CD4-positive, alpha-beta T cell (primary cell): Measurements from ENCODE around the gene IL22RA2. TPM values are rescaled to one million over a fixed set of nuclear protein-coding genes. Genes with fewer than 3 reads are reported as not detected.

Experiments used
- ATAC-seq: fragments of 200-7000 bp; cut with Tn5 transposase; one replicate; pipeline ENCODE4 v1.10.0; 2022; ENCODE audit warnings: mild to moderate bottlenecking; ENCODE audit not compliant: poor library complexity
- CTCF ChIA-PET: fragments of 350-600 bp; sonication (Branson Sonifier 250); formaldehyde crosslinking; loops from one replicate; lab custom pipeline; 2021; ENCODE audit warnings: antibody characterized with exemption, inconsistent platforms; lab: Charles Lee
- POLR2A ChIA-PET: fragments of 350-600 bp; sonication (Branson Sonifier 250); formaldehyde crosslinking; loops from one replicate; lab custom pipeline; 2021; ENCODE audit warnings: antibody characterized with exemption, inconsistent platforms; lab: Charles Lee
- DNase-seq, 14 experiments: peaks; one replicate each; pipeline ENCODE4 v3.0.0-alpha.2; 2013 to 2020; ENCODE audit warnings: mixed read lengths in 2 of 14
- H3K27ac ChIP-seq, 2 donors: one replicate each; pipeline versions ENCODE4 v1.5.1 to v1.7.0; 2013; ENCODE audit warnings: low read length in 2 of 2, low read depth in 1 of 2, mild to moderate bottlenecking in 1 of 2
- H3K27me3 ChIP-seq, 2 experiments: 1 replicate in 1 of 2; 2 replicates in 1 of 2; pipeline versions ENCODE4 v1.6.1 to v1.7.0; 2013; ENCODE audit warnings: low read length in 2 of 2, control low read depth in 1 of 2, mild to moderate bottlenecking in 1 of 2, moderate library complexity in 1 of 2; ENCODE audit not compliant: insufficient read depth in 2 of 2, control insufficient read depth in 1 of 2
- H3K36me3 ChIP-seq: one replicate; pipeline ENCODE4 v1.6.1; 2013; ENCODE audit warnings: low read length, control low read depth; ENCODE audit not compliant: insufficient read depth
- H3K4me1 ChIP-seq: one replicate; pipeline ENCODE4 v1.6.1; 2013; ENCODE audit warnings: low read length, control low read depth; ENCODE audit not compliant: insufficient read depth
- H3K4me3 ChIP-seq: one replicate; pipeline ENCODE4 v1.5.1; 2013; ENCODE audit warnings: mild to moderate bottlenecking, low read length, moderate library complexity
- H3K9me3 ChIP-seq, 2 experiments: 1 replicate in 1 of 2; 2 replicates in 1 of 2; pipeline versions ENCODE4 v1.6.1 to v1.7.0; 2013; ENCODE audit warnings: low read length in 2 of 2, mild to moderate bottlenecking in 2 of 2, control low read depth in 1 of 2, moderate library complexity in 1 of 2; ENCODE audit not compliant: control insufficient read depth in 1 of 2, insufficient read depth in 1 of 2
- H3K27ac Mint-ChIP-seq: one replicate; pipeline ENCODE4 v1.8.0; 2020; ENCODE audit warnings: mixed read lengths
- H3K27me3 Mint-ChIP-seq: one replicate; pipeline ENCODE4 v1.8.0; 2021; ENCODE audit warnings: mixed read lengths
- H3K36me3 Mint-ChIP-seq: one replicate; pipeline ENCODE4 v1.8.0; 2021; ENCODE audit warnings: low read depth, mixed read lengths
- H3K4me1 Mint-ChIP-seq: one replicate; pipeline ENCODE4 v1.8.0; 2021; ENCODE audit warnings: low read depth, mixed read lengths
- H3K4me3 Mint-ChIP-seq: one replicate; pipeline ENCODE4 v1.8.0; 2020; ENCODE audit warnings: mild to moderate bottlenecking, mixed read lengths
- H3K9me3 Mint-ChIP-seq: one replicate; pipeline ENCODE4 v1.8.0; 2020; ENCODE audit warnings: mixed read lengths
- CTCF ChIP-seq: fragments of 200-600 bp; IDR thresholded peaks from one replicate; pipeline ENCODE4 v1.8.0; 2022; ENCODE audit warnings: antibody characterized with exemption, mild to moderate bottlenecking
- intact Hi-C, 2 experiments: fragments of 100-400 bp; cut with DNase I in 1 of 2; cut with micrococcal nuclease in 1 of 2; formaldehyde crosslinking; loops; one replicate each; pipeline versions ENCODE4 v1.15.1 to v1.9.0; 2023 to 2025; cut with DNase I, micrococcal nuclease
- total RNA-seq, 174 experiments: library from RNA in 2 of 174; stranded (reverse) in 2 of 174; gene quantifications; one replicate each; pipeline ENCODE4 v1.2.3 and lab custom pipeline; 2021 to 2026

Gene IL22RA2
- total RNA-seq, 2 experiments from 2014 or later, result not detected

GRCh38 chr6:137177611-137178010, 4.2 kb upstream of the IL22RA2 start:
- H3K4me3 Mint-ChIP-seq, result no peak overlapping the region
- no peaks in the 10 kb centered on the region for H3K36me3 Mint-ChIP-seq
- Histone ChIP-seq H3K4me1 (no peaks in the 10 kb centered on the region), H3K4me3 (no peak overlapping the region), H3K9me3 (peaks cover 0 to 22% of the 10 kb centered on the region in 2 experiments), H3K36me3 (no peaks in the 10 kb centered on the region), H3K27me3 (no peaks in the 10 kb centered on the region), H3K27ac (no peak overlapping the region)
- H3K27ac Mint-ChIP-seq, result no peak overlapping the region
- DNase-seq (no peak), ATAC-seq (no peak)
- ChIA-PET POLR2A (no interaction called here), CTCF (no interaction called here)
- H3K9me3 Mint-ChIP-seq, result peaks cover 8% of the 10 kb centered on the region
- intact Hi-C loops, result no loop called here
- H3K27me3 Mint-ChIP-seq, result peaks cover 5% of the 10 kb centered on the region
- no peak for TF ChIP-seq CTCF
- no peaks in the 10 kb centered on the region for H3K4me1 Mint-ChIP-seq

DNA sequence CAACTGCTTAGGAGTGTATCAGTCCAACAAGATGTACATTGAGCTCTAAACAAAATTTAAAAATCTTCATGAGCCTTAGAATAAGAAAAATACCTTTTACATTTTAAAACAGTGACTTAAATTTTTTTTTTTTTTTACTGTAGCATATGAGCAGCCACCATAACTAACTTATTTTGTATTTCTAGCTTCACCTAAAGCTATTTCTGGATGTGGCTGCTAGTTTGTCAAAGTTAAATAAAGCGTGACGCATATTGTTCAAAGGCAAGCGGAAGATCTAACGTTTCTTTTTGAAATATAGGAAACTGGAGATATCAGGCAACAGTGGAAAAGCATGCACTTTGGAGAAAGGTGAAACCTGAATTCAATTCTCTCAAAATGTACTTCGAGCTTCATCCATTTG, 3.3 kb upstream of the IL22RA2 start:
- no peaks in the 10 kb centered on the region for H3K4me1 ChIP-seq
- H3K27me3 Mint-ChIP-seq, result peaks cover 5% of the 10 kb centered on the region
- H3K27ac Mint-ChIP-seq, result no peak overlapping the region
- ATAC-seq, result no peak
- no peaks in the 10 kb centered on the region for H3K36me3 Mint-ChIP-seq
- H3K4me3 Mint-ChIP-seq, result no peak overlapping the region
- no peaks in the 10 kb centered on the region for H3K36me3 ChIP-seq
- CTCF ChIA-PET, result no interaction called here
- POLR2A ChIA-PET, result no interaction called here
- H3K4me1 Mint-ChIP-seq, result no peaks in the 10 kb centered on the region
- no peak for DNase-seq
- no peaks in the 10 kb centered on the region for H3K27me3 ChIP-seq
- intact Hi-C loops, result no loop called here
- no peak overlapping the region for H3K27ac ChIP-seq
- no peak for TF ChIP-seq CTCF
- peaks cover 5% of the 10 kb centered on the region for H3K9me3 Mint-ChIP-seq
- H3K9me3 ChIP-seq, result peaks cover 0 to 14% of the 10 kb centered on the region in 2 experiments
- no peak overlapping the region for H3K4me3 ChIP-seq

DNA sequence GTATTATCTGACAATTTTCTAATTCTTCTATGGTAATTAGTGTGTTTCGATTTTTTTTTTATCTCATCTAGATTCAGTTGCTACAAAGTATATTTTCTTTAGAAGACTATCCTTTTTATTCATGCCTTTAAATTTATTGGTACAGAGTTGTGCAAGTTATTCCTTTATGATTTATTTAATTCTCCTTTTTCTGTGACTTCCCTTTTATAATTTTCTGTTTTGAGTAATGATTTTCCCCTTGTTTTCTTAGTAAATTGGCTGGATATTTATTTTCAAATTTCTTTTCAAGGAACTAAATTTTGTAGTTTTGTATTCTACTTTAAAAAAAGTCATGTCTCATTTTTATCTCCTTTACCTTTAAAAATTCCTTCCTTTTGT, 2.4 kb upstream of the IL22RA2 start:
- intact Hi-C loops, result no loop called here
- POLR2A ChIA-PET, result no interaction called here
- no peak overlapping the region for H3K27ac ChIP-seq
- H3K27me3 ChIP-seq, result no peaks in the 10 kb centered on the region
- Mint-ChIP-seq H3K4me1 (peaks cover 3% of the 10 kb centered on the region), H3K9me3 (peaks cover 4% of the 10 kb centered on the region), H3K27ac (no peak overlapping the region), H3K4me3 (no peak overlapping the region), H3K27me3 (peaks cover 5% of the 10 kb centered on the region), H3K36me3 (no peaks in the 10 kb centered on the region)
- H3K9me3 ChIP-seq, result peaks cover 0 to 6% of the 10 kb centered on the region in 2 experiments
- DNase-seq, result no peak
- H3K4me1 ChIP-seq, result no peaks in the 10 kb centered on the region
- ATAC-seq, result no peak
- no peak for TF ChIP-seq CTCF
- H3K4me3 ChIP-seq, result no peak overlapping the region
- CTCF ChIA-PET, result no interaction called here
- no peaks in the 10 kb centered on the region for H3K36me3 ChIP-seq
